H1 (cell line): Measurements from ENCODE around the gene SLX9.

Source experiments
- CTCF ChIP-seq, 3 experiments: IDR thresholded peaks; 1 replicate in 2 of 3; 2 replicates in 1 of 3; pipeline versions ENCODE4 v1.5.1 to v1.6.1; 2011; ENCODE audit warnings: low read length in 3 of 3, mild to moderate bottlenecking in 3 of 3, inconsistent platforms in 2 of 3, low read depth in 1 of 3, moderate library complexity in 1 of 3; ENCODE audit not compliant: insufficient read depth in 1 of 3; ENCODE audit errors: control extremely low read depth in 1 of 3
- EZH2 ChIP-seq: fragments of 200-600 bp; sonication (generic); IDR thresholded peaks from 2 replicates; pipeline ENCODE4 v1.7.1; 2012; ENCODE audit warnings: low read depth, mild to moderate bottlenecking, moderate library complexity, low read length, inconsistent platforms; ENCODE audit not compliant: severe bottlenecking
- KDM1A ChIP-seq: fragments of 200-600, 300-600 bp; sonication (generic); IDR thresholded peaks from 2 replicates; pipeline ENCODE4 v1.7.1; 2016; ENCODE audit warnings: mild to moderate bottlenecking, low read length, borderline replicate concordance
- POLR2A ChIP-seq, 2 experiments: IDR thresholded peaks; 1 replicate in 1 of 2; 2 replicates in 1 of 2; pipeline ENCODE4 v1.6.1; 2011; ENCODE audit warnings: low read depth in 2 of 2, low read length in 2 of 2, mild to moderate bottlenecking in 2 of 2; ENCODE audit errors: control extremely low read depth in 1 of 2
- POLR2AphosphoS5 ChIP-seq: IDR thresholded peaks from 2 replicates; pipeline ENCODE4 v1.6.1; 2011; ENCODE audit warnings: low read depth, low read length
- TAF1 ChIP-seq: IDR thresholded peaks from 2 replicates; pipeline ENCODE4 v1.6.1; 2011; ENCODE audit warnings: mild to moderate bottlenecking, low read depth, low read length

- no peak for TF ChIP-seq POLR2A (IDR thresholded peaks at IDR 0.05; ENCODE audit: control extremely low read depth in 1 of 2, low read depth in 2 of 2, low read length in 2 of 2)
- TF ChIP-seq TAF1 = no peak
- TF ChIP-seq POLR2AphosphoS5 = no peak
- no peak for TF ChIP-seq CTCF (IDR thresholded peaks at IDR 0.05; ENCODE audit: control extremely low read depth in 1 of 3, insufficient read depth in 1 of 3, low read depth in 1 of 3, low read length in 3 of 3)
- no peak for TF ChIP-seq KDM1A
- no peak for TF ChIP-seq EZH2
These were observed 45.1 kb downstream of the SLX9 start for GRCh38 chr21:44984792-44985440.
